ENCODE measurements around the gene POLD3.

DNA sequence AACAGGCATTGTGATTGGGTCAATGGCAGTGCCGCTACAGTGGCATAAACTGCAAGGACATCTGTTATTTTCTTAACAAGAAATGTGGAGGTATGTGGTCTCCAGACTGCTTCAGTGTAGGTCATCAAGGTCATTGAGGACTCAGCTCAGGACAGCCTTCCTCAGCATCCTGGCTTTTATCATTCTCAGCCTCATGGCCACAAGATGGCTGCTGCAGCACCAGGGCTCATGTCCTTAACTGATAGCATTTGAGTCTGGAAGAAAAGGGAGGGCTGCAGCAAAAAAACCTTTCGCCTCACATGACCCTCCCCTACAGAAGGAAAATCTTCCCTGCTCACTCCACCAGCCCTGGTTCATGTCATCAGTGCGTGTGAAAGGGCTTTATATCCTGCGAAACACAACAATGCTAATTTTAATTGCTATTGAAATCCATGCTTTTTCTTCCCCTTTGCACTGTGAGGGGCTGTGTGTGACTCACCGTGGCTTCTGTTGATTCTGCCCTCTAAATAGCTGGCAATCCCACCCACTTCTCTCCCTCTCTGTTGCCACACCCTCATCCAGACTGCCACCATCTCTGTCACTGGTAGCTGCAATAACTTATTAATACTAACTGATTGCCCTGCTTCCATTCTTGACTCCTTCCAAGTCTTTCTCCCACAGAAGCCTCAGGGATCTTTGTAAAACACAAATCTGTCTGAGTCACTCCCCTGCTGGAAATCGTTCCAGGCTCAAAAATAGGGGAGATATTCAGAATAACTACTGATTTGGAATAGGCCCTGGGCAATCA is 95.0 kb downstream of the POLD3 start:
- TF ChIP-seq, protein P1, sequence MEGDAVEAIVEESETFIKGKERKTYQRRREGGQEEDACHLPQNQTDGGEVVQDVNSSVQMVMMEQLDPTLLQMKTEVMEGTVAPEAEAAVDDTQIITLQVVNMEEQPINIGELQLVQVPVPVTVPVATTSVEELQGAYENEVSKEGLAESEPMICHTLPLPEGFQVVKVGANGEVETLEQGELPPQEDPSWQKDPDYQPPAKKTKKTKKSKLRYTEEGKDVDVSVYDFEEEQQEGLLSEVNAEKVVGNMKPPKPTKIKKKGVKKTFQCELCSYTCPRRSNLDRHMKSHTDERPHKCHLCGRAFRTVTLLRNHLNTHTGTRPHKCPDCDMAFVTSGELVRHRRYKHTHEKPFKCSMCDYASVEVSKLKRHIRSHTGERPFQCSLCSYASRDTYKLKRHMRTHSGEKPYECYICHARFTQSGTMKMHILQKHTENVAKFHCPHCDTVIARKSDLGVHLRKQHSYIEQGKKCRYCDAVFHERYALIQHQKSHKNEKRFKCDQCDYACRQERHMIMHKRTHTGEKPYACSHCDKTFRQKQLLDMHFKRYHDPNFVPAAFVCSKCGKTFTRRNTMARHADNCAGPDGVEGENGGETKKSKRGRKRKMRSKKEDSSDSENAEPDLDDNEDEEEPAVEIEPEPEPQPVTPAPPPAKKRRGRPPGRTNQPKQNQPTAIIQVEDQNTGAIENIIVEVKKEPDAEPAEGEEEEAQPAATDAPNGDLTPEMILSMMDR (IDR thresholded peaks at IDR 0.05) = no peak
- TF ChIP-seq POLR2A (IDR thresholded peaks at IDR 0.05) = no peak

Measured in body of pancreas (tissue), 4 donors.